SK-N-SH (cell line): ENCODE data around the gene FAM168A. TPM values are rescaled to one million over a fixed set of nuclear protein-coding genes. Genes with fewer than 3 reads are reported as not detected.

Experiments
- CTCF ChIA-PET: fragments of 300-600, 350-600 bp; formaldehyde crosslinking; extraction: SDS; loops from one replicate; lab custom pipeline; 2021; lab: Yijun Ruan, JAX
- POLR2A ChIA-PET: fragments of 350-600 bp; sonication (Branson Sonifier 250); formaldehyde crosslinking; extraction: SDS; loops from one replicate; lab custom pipeline; 2020; ENCODE audit warnings: antibody characterized with exemption, inconsistent platforms; lab: Yijun Ruan, JAX
- DNase-seq: peaks from one replicate; pipeline ENCODE4 v3.0.0; 2012
- H2AFZ ChIP-seq: fragments of 200-600 bp; sonication (generic); 2 replicates; pipeline ENCODE4 v1.8.1; 2016; ENCODE audit warnings: antibody characterized with exemption, mild to moderate bottlenecking, low read depth
- H3F3A ChIP-seq: fragments of 200-600 bp; sonication (generic); replicated peaks from 2 replicates; pipeline ENCODE3; 2016; ENCODE audit warnings: antibody characterized with exemption, mild to moderate bottlenecking; ENCODE audit not compliant: insufficient read depth
- H3K27ac ChIP-seq, 2 experiments: fragments of 200-500 bp in 1 of 2; fragments of 200-600 bp in 1 of 2; sonication (Bioruptor generic) in 1 of 2; sonication (generic), shearing (Covaris generic) in 1 of 2; 2 replicates each; pipeline versions ENCODE4 v1.5.1 to v1.6.1; 2014 to 2016; ENCODE audit warnings: low read depth in 2 of 2, inconsistent platforms in 1 of 2, low read length in 1 of 2, mild to moderate bottlenecking in 1 of 2, mixed read lengths in 1 of 2
- H3K27me3 ChIP-seq: fragments of 200-600 bp; sonication (generic), shearing (Covaris generic); 2 replicates; pipeline ENCODE4 v1.6.1; 2016; ENCODE audit warnings: mixed run types; ENCODE audit not compliant: insufficient read depth
- H3K36me3 ChIP-seq, 2 experiments: fragments of 200-500 bp in 1 of 2; fragments of 200-600 bp in 1 of 2; sonication (Bioruptor generic) in 1 of 2; sonication (generic) in 1 of 2; replicated peaks in 1 of 2; 2 replicates each; pipeline versions ENCODE3 to v1.5.1; 2014 to 2016; ENCODE audit warnings: low read length in 1 of 2, mild to moderate bottlenecking in 1 of 2; ENCODE audit not compliant: insufficient read depth in 2 of 2, control insufficient read depth in 1 of 2
- H3K4me1 ChIP-seq, 2 experiments: fragments of 200-500 bp in 1 of 2; fragments of 200-600 bp in 1 of 2; sonication (Bioruptor generic) in 1 of 2; sonication (generic), shearing (Covaris generic) in 1 of 2; 2 replicates each; pipeline versions ENCODE4 v1.5.1 to v1.6.1; 2014 to 2016; ENCODE audit warnings: low read depth in 1 of 2, low read length in 1 of 2, mixed run types in 1 of 2; ENCODE audit not compliant: insufficient read depth in 2 of 2, control insufficient read depth in 1 of 2
- H3K4me2 ChIP-seq: fragments of 200-600 bp; sonication (generic), shearing (Covaris generic); 2 replicates; pipeline ENCODE4 v1.6.1; 2017; ENCODE audit warnings: mixed run types
- H3K4me3 ChIP-seq, 2 experiments: fragments of 200-500 bp in 1 of 2; fragments of 200-600 bp in 1 of 2; sonication (Bioruptor generic) in 1 of 2; sonication (generic), shearing (Covaris generic) in 1 of 2; 2 replicates each; pipeline versions ENCODE4 v1.5.1 to v1.8.1; 2014 to 2016; ENCODE audit warnings: low read depth in 2 of 2, inconsistent platforms in 1 of 2, low read length in 1 of 2, mild to moderate bottlenecking in 1 of 2, mixed read lengths in 1 of 2, moderate library complexity in 1 of 2
- H3K79me2 ChIP-seq: fragments of 200-600 bp; sonication (generic); 2 replicates; pipeline ENCODE4 v1.8.1; 2017; ENCODE audit warnings: mild to moderate bottlenecking; ENCODE audit not compliant: insufficient read depth
- H3K9ac ChIP-seq: fragments of 200-600 bp; sonication (generic); 2 replicates; pipeline ENCODE4 v1.6.1; 2017; ENCODE audit warnings: mixed run types
- H3K9me2 ChIP-seq: fragments of 200-600 bp; sonication (generic); 2 replicates; pipeline ENCODE4 v1.6.1; 2017; ENCODE audit warnings: mixed run types
- H3K9me3 ChIP-seq: fragments of 200-600 bp; sonication (generic); 2 replicates; pipeline ENCODE4 v1.6.1; 2017; ENCODE audit warnings: mixed run types, mild to moderate bottlenecking, moderate library complexity
- H4K20me1 ChIP-seq: fragments of 200-600 bp; sonication (generic); 2 replicates; pipeline ENCODE4 v1.6.1; 2017; ENCODE audit warnings: mild to moderate bottlenecking, mixed run types; ENCODE audit not compliant: insufficient read depth
- ELF1 ChIP-seq: IDR thresholded peaks from 2 replicates; pipeline ENCODE4 v1.4.0; 2012
- EP300 ChIP-seq, 2 experiments: IDR thresholded peaks; 2 replicates each; pipeline versions ENCODE4 v1.4.0 to v1.6.1; 2012; ENCODE audit warnings: borderline replicate concordance in 1 of 2, low read depth in 1 of 2, low read length in 1 of 2
- FOSL2 ChIP-seq: IDR thresholded peaks from 2 replicates; pipeline ENCODE4 v1.4.0; 2012; ENCODE audit warnings: low read depth, mild to moderate bottlenecking, moderate library complexity, borderline replicate concordance
- FOXJ3 ChIP-seq: sonication (generic); formaldehyde crosslinking; IDR thresholded peaks from 2 replicates; pipeline ENCODE4 v1.5.1; 2020; ENCODE audit warnings: mild to moderate bottlenecking, missing genetic modification reagents
- JUND ChIP-seq: IDR thresholded peaks from 2 replicates; pipeline ENCODE4 v1.4.0; 2012
- MEF2A ChIP-seq: IDR thresholded peaks from 2 replicates; pipeline ENCODE4 v1.4.0; 2012; ENCODE audit warnings: low read depth, borderline replicate concordance
- MXI1 ChIP-seq: IDR thresholded peaks from 2 replicates; pipeline ENCODE4 v1.6.1; 2012; ENCODE audit warnings: mild to moderate bottlenecking, low read depth, low read length, improper control_type of control experiment
- POLR2AphosphoS5 ChIP-seq: IDR thresholded peaks from 2 replicates; pipeline ENCODE4 v1.6.1; 2012; ENCODE audit warnings: low read depth, low read length
- REST ChIP-seq: IDR thresholded peaks from 2 replicates; pipeline ENCODE4 v1.6.1; 2012; ENCODE audit warnings: mild to moderate bottlenecking, low read depth, low read length, moderate library complexity
- RFX5 ChIP-seq: IDR thresholded peaks from 2 replicates; pipeline ENCODE4 v1.6.1; 2012; ENCODE audit warnings: mild to moderate bottlenecking, improper control_type of control experiment, low read length
- SIN3A ChIP-seq: IDR thresholded peaks from 2 replicates; pipeline ENCODE4 v1.6.1; 2012; ENCODE audit warnings: low read depth, mild to moderate bottlenecking, low read length, moderate library complexity, borderline replicate concordance
- SMC3 ChIP-seq: IDR thresholded peaks from 2 replicates; pipeline ENCODE4 v1.6.1; 2012; ENCODE audit warnings: low read depth, low read length, improper control_type of control experiment
- TCF12 ChIP-seq: IDR thresholded peaks from 2 replicates; pipeline ENCODE4 v1.4.0; 2012
- TEAD4 ChIP-seq: IDR thresholded peaks from 2 replicates; pipeline ENCODE4 v1.4.0; 2012; ENCODE audit warnings: mild to moderate bottlenecking, borderline replicate concordance; ENCODE audit not compliant: insufficient read depth
- USF2 ChIP-seq: fragments of 150-350 bp; IDR thresholded peaks from 2 replicates; pipeline ENCODE4 v1.6.1; 2017; ENCODE audit warnings: antibody characterized with exemption, low read length, low read depth, borderline replicate concordance
- ZBTB33 ChIP-seq: IDR thresholded peaks from 2 replicates; pipeline ENCODE4 v1.4.0; 2012; ENCODE audit warnings: low read depth, borderline replicate concordance
- WGBS: methylation state at CpG from one replicate; pipeline ENCODE4 v1.1.6; 2017; ENCODE audit warnings: low lambda C conversion rate; 5-methylcytosine and 5-hydroxymethylcytosine counted together
- polyA plus RNA-seq, 3 experiments: library from polyadenylated mRNA; depleted of rRNA; stranded (reverse); fragments of >200 nt; gene quantifications; 2 replicates each; pipeline ENCODE4 v1.2.3, GENCODE V29; 2012

The FAM168A gene
- polyA plus RNA-seq, 1 of the 3 experiments (the other 2 are of a cell fraction), result 17.8 TPM

GRCh38 chr11:73406619-73407018 is 191.3 kb downstream of the FAM168A start:
- no peaks in the 10 kb centered on the region for H3K9me2 ChIP-seq
- ChIA-PET CTCF (interaction anchor here (0.9 to 10.2 kb wide), 7 partner anchors 9 to 255 kb away, joined by 3 to 122 read pairs (median 7); no protein-coding TSS in a partner anchor), POLR2A (no interaction called here)
- TF ChIP-seq TEAD4 (no peak), TCF12 (no peak), JUND (no peak), ZBTB33 (no peak), FOSL2 (no peak), POLR2AphosphoS5 (no peak), USF2 (no peak), ELF1 (no peak), MEF2A (no peak), FOXJ3 (no peak), SIN3A (no peak), MXI1 (no peak), RFX5 (no peak), REST (no peak), SMC3 (no peak), EP300 (IDR thresholded peaks at IDR 0.05; ENCODE audit: borderline replicate concordance in 1 of 2, low read depth in 1 of 2, low read length in 1 of 2) (no peak)
- no peak overlapping the region for H2AFZ ChIP-seq
- 95% methylated on average over 4 of the region's 5 CpGs for WGBS
- H3K9me3 ChIP-seq, result no peaks in the 10 kb centered on the region
- no peaks in the 10 kb centered on the region for H3K27me3 ChIP-seq
- no peak overlapping the region for H3K27ac ChIP-seq
- DNase-seq, result no peak
- no peaks in the 10 kb centered on the region for H3K4me1 ChIP-seq
- H3K4me2 ChIP-seq, result no peak overlapping the region
- no peaks in the 10 kb centered on the region for H3F3A ChIP-seq
- H4K20me1 ChIP-seq, result no peaks in the 10 kb centered on the region
- no peaks in the 10 kb centered on the region for H3K79me2 ChIP-seq
- H3K9ac ChIP-seq, result no peak overlapping the region
- H3K36me3 ChIP-seq, result peaks cover 12 to 44% of the 10 kb centered on the region in 2 experiments
- no peak overlapping the region for H3K4me3 ChIP-seq
